ENCODE results near the gene BAMBI. TPM values are rescaled to one million over a fixed set of nuclear protein-coding genes. Genes with fewer than 3 reads are reported as not detected.

BAMBI gene, protein sequence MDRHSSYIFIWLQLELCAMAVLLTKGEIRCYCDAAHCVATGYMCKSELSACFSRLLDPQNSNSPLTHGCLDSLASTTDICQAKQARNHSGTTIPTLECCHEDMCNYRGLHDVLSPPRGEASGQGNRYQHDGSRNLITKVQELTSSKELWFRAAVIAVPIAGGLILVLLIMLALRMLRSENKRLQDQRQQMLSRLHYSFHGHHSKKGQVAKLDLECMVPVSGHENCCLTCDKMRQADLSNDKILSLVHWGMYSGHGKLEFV
- 4.2 TPM for total RNA-seq

DNA sequence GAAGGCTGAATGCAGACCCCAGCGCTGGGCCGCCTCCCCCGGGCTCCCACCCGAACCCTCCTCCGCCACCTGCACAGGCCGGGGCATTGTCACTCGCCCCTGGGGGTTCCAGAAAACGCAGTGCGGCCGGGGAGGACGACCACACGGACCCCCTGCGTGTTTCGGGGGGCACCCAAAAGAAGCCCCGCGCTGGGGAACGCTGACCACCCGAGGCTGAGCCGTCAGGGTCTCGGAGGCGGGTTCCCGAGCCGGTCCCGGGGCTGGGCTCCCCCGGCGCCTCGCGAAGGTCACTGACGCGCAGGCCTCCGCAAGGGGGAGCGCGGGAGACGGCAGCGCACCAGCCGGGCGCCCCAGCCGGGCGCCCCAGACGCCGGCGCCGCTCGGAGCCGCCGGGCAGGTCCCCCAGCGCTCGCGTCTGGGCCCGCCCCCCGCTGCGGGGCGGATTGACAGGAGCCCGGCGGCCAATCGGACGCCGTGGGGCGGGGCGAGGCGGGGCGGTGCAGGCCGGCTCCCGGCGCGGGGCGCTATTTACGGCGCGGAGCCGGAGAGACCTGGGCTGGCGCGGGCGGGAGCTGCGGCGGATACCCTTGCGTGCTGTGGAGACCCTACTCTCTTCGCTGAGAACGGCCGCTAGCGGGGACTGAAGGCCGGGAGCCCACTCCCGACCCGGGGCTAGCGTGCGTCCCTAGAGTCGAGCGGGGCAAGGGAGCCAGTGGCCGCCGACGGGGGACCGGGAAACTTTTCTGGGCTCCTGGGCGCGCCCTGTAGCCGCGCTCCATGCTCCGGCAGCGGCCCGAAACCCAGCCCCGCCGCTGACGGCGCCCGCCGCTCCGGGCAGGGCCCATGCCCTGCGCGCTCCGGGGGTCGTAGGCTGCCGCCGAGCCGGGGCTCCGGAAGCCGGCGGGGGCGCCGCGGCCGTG, at the start of gene BAMBI:
BAMBI (plus strand) TSS at position 554 of the 920 bp plus-strand sequence. CDS start 377 bp downstream, outside the sequence.
- H3K9me3 ChIP-seq (ENCODE audit: control insufficient read depth in 3 of 3, low read length in 3 of 3): no peaks in the 10 kb centered on the region
- H3K9ac ChIP-seq (ENCODE audit: low read depth in 1 of 3, low read length in 3 of 3): peak within 1 kb of the TSS; percentile 67 to 84 (median 72)
- H3K27ac ChIP-seq (ENCODE audit: low read depth, low read length): no peak within 1 kb of the TSS
- peak within 1 kb of the TSS; percentile 75 to 81 (median 78) for H3K4me3 ChIP-seq (ENCODE audit: low read length in 3 of 3)
- H3K27me3 ChIP-seq (ENCODE audit: control insufficient read depth in 3 of 3, insufficient read depth in 3 of 3, low read length in 3 of 3): peaks cover 3 to 16% (median 7%) of the 10 kb centered on the region in 3 donors
- peaks cover 0 to 5% (median 4%) of the 10 kb centered on the region in 3 donors for H3K36me3 ChIP-seq (ENCODE audit: control insufficient read depth in 3 of 3, insufficient read depth in 3 of 3, low read length in 3 of 3)
- H3K4me1 ChIP-seq (ENCODE audit: control insufficient read depth in 3 of 3, insufficient read depth in 3 of 3, low read length in 3 of 3): peaks cover 13 to 27% (median 22%) of the 10 kb centered on the region in 3 donors

DNA sequence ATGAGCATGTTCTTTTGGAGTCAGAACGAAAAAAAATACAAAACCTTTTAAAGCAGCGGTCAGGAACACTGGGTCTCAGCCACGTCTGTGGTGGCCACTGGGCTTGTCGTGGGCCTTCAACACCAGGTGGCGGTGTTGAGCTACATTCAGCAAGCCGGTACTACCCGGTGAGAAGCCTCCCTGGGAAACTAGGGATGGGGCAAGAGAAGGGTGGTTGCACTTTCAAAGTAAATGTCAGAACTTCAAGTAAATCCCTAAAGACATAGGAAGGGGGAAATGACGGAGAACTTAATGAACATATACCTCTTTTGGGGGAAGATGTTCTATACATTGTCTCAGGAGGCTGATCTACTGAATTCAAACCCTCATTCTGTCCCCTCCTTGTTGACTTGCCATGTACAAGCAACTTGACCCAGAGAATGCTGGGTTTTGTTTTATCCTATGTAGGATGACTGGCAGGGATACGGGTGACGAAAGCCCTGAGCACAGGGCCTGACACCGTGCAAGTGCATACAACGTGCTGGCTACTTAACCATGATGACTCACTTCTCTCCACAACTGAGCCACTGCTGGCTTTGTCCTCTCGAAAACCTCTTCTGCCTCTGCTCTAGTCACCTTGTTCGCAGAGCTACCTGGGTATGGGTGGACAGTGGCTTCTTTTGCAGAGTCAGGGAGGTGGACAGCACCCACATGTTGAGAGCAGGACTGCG, 49.0 kb upstream of the BAMBI start:
- Histone ChIP-seq H3K4me3 (ENCODE audit: low read length in 3 of 3) (no peak overlapping the region), H3K9me3 (ENCODE audit: control insufficient read depth in 3 of 3, low read length in 3 of 3) (no peaks in the 10 kb centered on the region), H3K36me3 (ENCODE audit: control insufficient read depth in 3 of 3, insufficient read depth in 3 of 3, low read length in 3 of 3) (no peaks in the 10 kb centered on the region), H3K27me3 (ENCODE audit: control insufficient read depth in 3 of 3, insufficient read depth in 3 of 3, low read length in 3 of 3) (peaks cover 4 to 10% (median 4%) of the 10 kb centered on the region in 3 donors), H3K9ac (ENCODE audit: low read depth in 1 of 3, low read length in 3 of 3) (no peak overlapping the region), H3K4me1 (ENCODE audit: control insufficient read depth in 3 of 3, insufficient read depth in 3 of 3, low read length in 3 of 3) (no peaks in the 10 kb centered on the region), H3K27ac (ENCODE audit: low read depth, low read length) (no peak overlapping the region)

DNA sequence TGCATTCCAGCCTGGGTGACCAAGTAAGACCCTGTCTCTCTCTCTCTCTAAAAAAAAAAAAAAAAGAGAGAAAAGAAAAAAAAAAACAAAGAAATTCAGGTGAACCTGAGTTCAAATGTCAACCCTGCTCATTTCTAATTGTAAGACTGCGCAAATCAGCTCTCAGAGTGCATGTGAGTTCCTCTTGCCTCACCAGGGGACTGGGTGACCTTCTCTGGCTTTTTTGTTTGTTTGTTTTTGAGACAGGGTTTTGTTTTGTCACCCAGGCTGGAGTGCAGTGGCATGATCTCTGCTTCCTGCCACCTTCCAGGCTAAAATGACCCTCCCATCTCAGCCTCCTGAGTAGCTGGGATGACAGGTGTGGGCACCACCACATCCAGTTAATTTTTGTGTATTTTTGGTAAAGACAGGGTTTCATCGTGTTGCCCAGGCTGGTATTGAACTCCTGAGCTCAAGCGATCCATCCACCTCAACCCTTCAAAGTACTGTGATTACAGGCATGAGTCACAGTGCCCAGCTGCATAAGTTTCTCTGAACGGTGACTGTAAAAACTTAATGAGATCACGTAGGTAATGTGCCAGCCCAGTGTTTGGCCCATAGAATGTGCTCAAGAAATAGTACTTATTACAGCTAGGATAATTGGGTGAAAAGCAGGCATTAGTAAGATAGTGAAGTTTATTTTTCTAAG, 45.3 kb upstream of the BAMBI start:
- Histone ChIP-seq H3K27me3 (ENCODE audit: control insufficient read depth in 3 of 3, insufficient read depth in 3 of 3, low read length in 3 of 3) (peaks cover 4 to 14% (median 4%) of the 10 kb centered on the region in 3 donors), H3K4me1 (ENCODE audit: control insufficient read depth in 3 of 3, insufficient read depth in 3 of 3, low read length in 3 of 3) (no peaks in the 10 kb centered on the region), H3K36me3 (ENCODE audit: control insufficient read depth in 3 of 3, insufficient read depth in 3 of 3, low read length in 3 of 3) (no peaks in the 10 kb centered on the region), H3K9me3 (ENCODE audit: control insufficient read depth in 3 of 3, low read length in 3 of 3) (no peaks in the 10 kb centered on the region), H3K4me3 (ENCODE audit: low read length in 3 of 3) (no peak overlapping the region), H3K9ac (ENCODE audit: low read depth in 1 of 3, low read length in 3 of 3) (no peak overlapping the region), H3K27ac (ENCODE audit: low read depth, low read length) (no peak overlapping the region)

DNA sequence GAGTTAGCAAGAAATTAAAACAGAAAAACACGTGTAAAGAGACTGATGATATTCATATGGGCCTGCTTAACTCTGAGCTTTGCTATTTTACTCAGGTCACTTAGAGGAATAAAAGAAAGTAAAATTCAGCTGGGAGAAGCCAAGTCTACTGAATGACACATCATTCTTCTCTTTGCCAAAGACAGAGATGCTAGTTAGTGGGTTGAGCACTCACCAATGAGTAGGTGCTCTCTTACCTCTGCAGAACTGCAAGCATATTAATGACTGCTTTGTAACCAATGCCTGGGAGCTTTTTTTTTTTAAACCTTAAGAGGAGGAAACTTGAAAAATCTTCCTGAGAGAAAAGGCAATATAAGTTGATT, 44.8 kb upstream of the BAMBI start:
- Histone ChIP-seq H3K27me3 (ENCODE audit: control insufficient read depth in 3 of 3, insufficient read depth in 3 of 3, low read length in 3 of 3) (peaks cover 4 to 14% (median 4%) of the 10 kb centered on the region in 3 donors), H3K4me3 (ENCODE audit: low read length in 3 of 3) (no peak overlapping the region), H3K9me3 (ENCODE audit: control insufficient read depth in 3 of 3, low read length in 3 of 3) (no peaks in the 10 kb centered on the region), H3K9ac (ENCODE audit: low read depth in 1 of 3, low read length in 3 of 3) (no peak overlapping the region), H3K36me3 (ENCODE audit: control insufficient read depth in 3 of 3, insufficient read depth in 3 of 3, low read length in 3 of 3) (no peaks in the 10 kb centered on the region), H3K27ac (ENCODE audit: low read depth, low read length) (no peak overlapping the region), H3K4me1 (ENCODE audit: control insufficient read depth in 3 of 3, insufficient read depth in 3 of 3, low read length in 3 of 3) (no peaks in the 10 kb centered on the region)

DNA sequence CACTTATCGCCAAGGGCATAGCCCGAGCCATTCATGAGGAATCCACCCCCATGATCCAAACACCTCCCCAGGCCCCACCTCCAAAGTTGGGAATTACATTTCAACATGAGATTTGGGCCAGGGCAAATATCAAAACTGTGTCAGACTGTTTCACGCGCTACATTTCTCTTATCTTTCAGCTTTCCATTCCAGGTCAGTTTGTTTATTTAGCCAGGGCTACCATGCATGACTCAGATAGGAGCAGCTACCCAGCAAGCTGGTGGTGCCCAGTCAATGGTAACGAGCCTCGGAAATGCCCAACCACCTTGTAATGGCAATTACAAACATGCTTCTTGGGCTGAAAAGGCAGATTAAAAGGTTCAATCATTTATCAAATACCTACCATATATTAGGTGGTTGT, 43.6 kb upstream of the BAMBI start:
- Histone ChIP-seq H3K9ac (ENCODE audit: low read depth in 1 of 3, low read length in 3 of 3) (no peak overlapping the region), H3K4me1 (ENCODE audit: control insufficient read depth in 3 of 3, insufficient read depth in 3 of 3, low read length in 3 of 3) (no peaks in the 10 kb centered on the region), H3K36me3 (ENCODE audit: control insufficient read depth in 3 of 3, insufficient read depth in 3 of 3, low read length in 3 of 3) (no peaks in the 10 kb centered on the region), H3K4me3 (ENCODE audit: low read length in 3 of 3) (no peak overlapping the region), H3K9me3 (ENCODE audit: control insufficient read depth in 3 of 3, low read length in 3 of 3) (no peaks in the 10 kb centered on the region), H3K27me3 (ENCODE audit: control insufficient read depth in 3 of 3, insufficient read depth in 3 of 3, low read length in 3 of 3) (peaks cover 4 to 12% (median 4%) of the 10 kb centered on the region in 3 donors), H3K27ac (ENCODE audit: low read depth, low read length) (no peak overlapping the region)

DNA sequence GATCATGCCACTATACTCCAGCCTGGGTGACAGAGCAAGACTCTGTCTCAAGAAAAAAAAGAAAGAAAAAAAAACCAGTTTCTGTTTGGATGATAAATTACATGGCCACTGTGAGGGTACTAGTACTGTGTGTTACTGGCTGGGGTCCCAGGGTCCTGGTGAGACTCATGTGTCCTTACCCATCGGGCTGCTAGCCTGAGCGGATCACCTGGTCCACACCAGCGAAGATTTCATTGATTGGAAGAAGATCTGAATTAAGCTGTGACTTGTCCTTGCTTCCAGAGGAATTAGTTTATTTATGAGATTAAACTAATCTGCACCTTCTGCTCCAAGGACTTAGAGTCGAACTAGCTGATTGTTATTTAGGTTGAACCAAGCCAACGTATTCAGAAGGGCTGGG, 40.0 kb upstream of the BAMBI start:
- Histone ChIP-seq H3K4me3 (ENCODE audit: low read length in 3 of 3) (no peak overlapping the region), H3K9me3 (ENCODE audit: control insufficient read depth in 3 of 3, low read length in 3 of 3) (no peaks in the 10 kb centered on the region), H3K27me3 (ENCODE audit: control insufficient read depth in 3 of 3, insufficient read depth in 3 of 3, low read length in 3 of 3) (peaks cover 0 to 4% (median 0%) of the 10 kb centered on the region in 3 donors), H3K27ac (ENCODE audit: low read depth, low read length) (no peak overlapping the region), H3K4me1 (ENCODE audit: control insufficient read depth in 3 of 3, insufficient read depth in 3 of 3, low read length in 3 of 3) (no peaks in the 10 kb centered on the region), H3K9ac (ENCODE audit: low read depth in 1 of 3, low read length in 3 of 3) (no peak overlapping the region), H3K36me3 (ENCODE audit: control insufficient read depth in 3 of 3, insufficient read depth in 3 of 3, low read length in 3 of 3) (no peaks in the 10 kb centered on the region)

DNA sequence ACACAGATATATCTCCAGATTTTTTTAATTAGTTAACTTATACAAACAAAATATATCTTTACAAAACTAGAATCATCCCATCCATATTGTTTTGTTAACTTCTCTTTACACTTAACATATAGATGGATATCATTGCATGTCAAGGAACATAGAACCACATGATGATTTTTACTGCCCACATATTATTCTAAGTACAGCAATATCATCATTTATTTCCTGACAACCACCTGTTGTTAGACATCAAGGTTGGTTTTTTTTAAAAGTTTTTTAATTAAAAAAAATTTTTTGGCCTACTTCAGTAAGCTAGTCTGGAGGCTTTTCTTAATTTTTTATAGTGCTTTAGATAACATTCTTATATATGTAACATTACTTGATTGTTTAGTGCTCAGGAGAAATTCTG, 38.9 kb upstream of the BAMBI start:
- H3K9ac ChIP-seq (ENCODE audit: low read depth in 1 of 3, low read length in 3 of 3): no peak overlapping the region
- no peaks in the 10 kb centered on the region for H3K36me3 ChIP-seq (ENCODE audit: control insufficient read depth in 3 of 3, insufficient read depth in 3 of 3, low read length in 3 of 3)

DNA sequence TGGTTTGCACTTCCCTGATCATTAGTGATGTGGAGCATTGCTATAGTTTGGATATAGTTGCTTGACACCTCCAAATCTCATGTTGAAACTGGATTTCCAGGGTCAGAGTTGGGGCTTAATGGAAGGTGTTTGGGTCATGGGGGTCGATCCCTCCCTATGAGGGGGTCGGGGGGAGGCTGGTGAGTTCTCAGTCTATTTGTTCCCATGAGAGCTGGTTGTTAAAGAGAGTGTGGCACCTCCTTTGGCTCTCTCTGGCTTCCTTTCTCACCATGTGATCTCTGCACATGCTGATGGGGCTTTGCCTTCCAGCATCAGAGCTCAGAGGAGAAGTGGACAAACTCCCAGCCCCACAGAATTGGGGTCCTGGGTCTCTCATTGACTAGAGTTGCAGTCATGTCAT, 36.8 kb upstream of the BAMBI start:
- Histone ChIP-seq H3K9ac (ENCODE audit: low read depth in 1 of 3, low read length in 3 of 3) (no peak overlapping the region), H3K4me3 (ENCODE audit: low read length in 3 of 3) (no peak overlapping the region), H3K27ac (ENCODE audit: low read depth, low read length) (no peak overlapping the region), H3K9me3 (ENCODE audit: control insufficient read depth in 3 of 3, low read length in 3 of 3) (no peaks in the 10 kb centered on the region), H3K36me3 (ENCODE audit: control insufficient read depth in 3 of 3, insufficient read depth in 3 of 3, low read length in 3 of 3) (no peaks in the 10 kb centered on the region), H3K27me3 (ENCODE audit: control insufficient read depth in 3 of 3, insufficient read depth in 3 of 3, low read length in 3 of 3) (peaks cover 0 to under 1% (median 0%) of the 10 kb centered on the region in 3 donors), H3K4me1 (ENCODE audit: control insufficient read depth in 3 of 3, insufficient read depth in 3 of 3, low read length in 3 of 3) (no peaks in the 10 kb centered on the region)

More for the DNA sequence above, 38.9 kb upstream of the BAMBI start:
- Histone ChIP-seq H3K4me1 (ENCODE audit: control insufficient read depth in 3 of 3, insufficient read depth in 3 of 3, low read length in 3 of 3) (no peaks in the 10 kb centered on the region), H3K4me3 (ENCODE audit: low read length in 3 of 3) (no peak overlapping the region), H3K27ac (ENCODE audit: low read depth, low read length) (no peak overlapping the region), H3K9me3 (ENCODE audit: control insufficient read depth in 3 of 3, low read length in 3 of 3) (no peaks in the 10 kb centered on the region), H3K27me3 (ENCODE audit: control insufficient read depth in 3 of 3, insufficient read depth in 3 of 3, low read length in 3 of 3) (peaks cover 0 to 4% (median 0%) of the 10 kb centered on the region in 3 donors)

DNA sequence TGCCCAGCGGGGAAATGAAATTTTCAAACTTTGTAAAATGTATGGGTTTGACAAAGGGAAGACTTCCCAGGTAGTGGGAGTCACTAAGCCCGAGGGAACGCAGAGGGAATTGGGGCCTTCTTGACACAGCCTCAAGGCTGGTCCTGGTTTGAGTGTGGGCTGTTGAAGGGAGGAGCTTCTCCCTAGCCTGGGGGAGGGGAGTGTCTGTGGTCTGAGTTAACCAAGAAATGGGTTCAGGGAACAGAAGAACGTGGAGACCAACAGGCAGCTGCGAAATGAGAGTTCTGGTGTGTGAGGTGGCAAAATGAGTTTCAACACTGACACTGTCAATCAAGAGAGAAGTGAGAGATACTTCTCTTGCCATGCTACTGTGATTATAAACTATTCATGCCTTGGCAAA, 32.7 kb upstream of the BAMBI start:
- H3K27me3 ChIP-seq (ENCODE audit: control insufficient read depth in 3 of 3, insufficient read depth in 3 of 3, low read length in 3 of 3): no peaks in the 10 kb centered on the region
- H3K36me3 ChIP-seq (ENCODE audit: control insufficient read depth in 3 of 3, insufficient read depth in 3 of 3, low read length in 3 of 3): no peaks in the 10 kb centered on the region
- no peak overlapping the region for H3K9ac ChIP-seq (ENCODE audit: low read depth in 1 of 3, low read length in 3 of 3)
- no peak overlapping the region for H3K27ac ChIP-seq (ENCODE audit: low read depth, low read length)
- no peak overlapping the region for H3K4me3 ChIP-seq (ENCODE audit: low read length in 3 of 3)
- no peaks in the 10 kb centered on the region for H3K4me1 ChIP-seq (ENCODE audit: control insufficient read depth in 3 of 3, insufficient read depth in 3 of 3, low read length in 3 of 3)
- no peaks in the 10 kb centered on the region for H3K9me3 ChIP-seq (ENCODE audit: control insufficient read depth in 3 of 3, low read length in 3 of 3)
